ENCODE data around the gene ABCE1. TPM values are rescaled to one million over a fixed set of nuclear protein-coding genes. Genes with fewer than 3 reads are reported as not detected.

Gene ABCE1
- total RNA-seq, 1 experiment from 2014 or later, result 100 TPM

DNA sequence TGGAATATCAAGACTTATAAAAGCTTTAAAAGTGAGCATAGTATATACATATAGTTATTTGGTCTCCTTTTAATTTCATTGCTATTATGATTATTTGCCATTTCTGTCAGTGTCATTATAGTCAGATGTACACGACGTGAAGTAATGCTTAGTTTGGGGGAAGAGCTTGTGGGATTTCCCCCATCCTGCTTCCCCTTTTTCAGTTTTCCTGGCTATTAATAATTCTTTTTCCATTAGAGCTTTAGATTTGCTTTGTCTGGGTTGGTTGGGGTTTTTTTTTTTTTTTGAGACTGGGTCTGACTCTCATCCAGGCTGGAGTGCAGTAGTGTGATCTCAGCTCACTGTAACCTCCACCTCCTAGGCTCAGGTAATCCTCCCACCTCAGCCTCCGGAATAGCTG, 5.4 kb downstream of the ABCE1 start:
- ChIA-PET CTCF (no interaction called here), POLR2A (no interaction called here)
- TF ChIP-seq, protein P1, sequence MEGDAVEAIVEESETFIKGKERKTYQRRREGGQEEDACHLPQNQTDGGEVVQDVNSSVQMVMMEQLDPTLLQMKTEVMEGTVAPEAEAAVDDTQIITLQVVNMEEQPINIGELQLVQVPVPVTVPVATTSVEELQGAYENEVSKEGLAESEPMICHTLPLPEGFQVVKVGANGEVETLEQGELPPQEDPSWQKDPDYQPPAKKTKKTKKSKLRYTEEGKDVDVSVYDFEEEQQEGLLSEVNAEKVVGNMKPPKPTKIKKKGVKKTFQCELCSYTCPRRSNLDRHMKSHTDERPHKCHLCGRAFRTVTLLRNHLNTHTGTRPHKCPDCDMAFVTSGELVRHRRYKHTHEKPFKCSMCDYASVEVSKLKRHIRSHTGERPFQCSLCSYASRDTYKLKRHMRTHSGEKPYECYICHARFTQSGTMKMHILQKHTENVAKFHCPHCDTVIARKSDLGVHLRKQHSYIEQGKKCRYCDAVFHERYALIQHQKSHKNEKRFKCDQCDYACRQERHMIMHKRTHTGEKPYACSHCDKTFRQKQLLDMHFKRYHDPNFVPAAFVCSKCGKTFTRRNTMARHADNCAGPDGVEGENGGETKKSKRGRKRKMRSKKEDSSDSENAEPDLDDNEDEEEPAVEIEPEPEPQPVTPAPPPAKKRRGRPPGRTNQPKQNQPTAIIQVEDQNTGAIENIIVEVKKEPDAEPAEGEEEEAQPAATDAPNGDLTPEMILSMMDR (IDR thresholded peaks at IDR 0.05; ENCODE audit: insufficient read depth in 1 of 2, low read depth in 1 of 2, low read length in 1 of 2, severe bottlenecking in 1 of 2, unreplicated experiment in 1 of 2), result no peak
- Mint-ChIP-seq H3K36me3 (ENCODE audit: insufficient read depth, unreplicated experiment) (peaks cover 12% of the 10 kb centered on the region), H3K4me3 (ENCODE audit: unreplicated experiment) (no peak overlapping the region), H3K4me1 (ENCODE audit: low read depth, unreplicated experiment) (no peaks in the 10 kb centered on the region), H3K9me3 (ENCODE audit: unreplicated experiment) (no peaks in the 10 kb centered on the region), H3K27ac (ENCODE audit: unreplicated experiment) (no peak overlapping the region), H3K27me3 (ENCODE audit: insufficient read depth, unreplicated experiment) (no peaks in the 10 kb centered on the region)
- no peak for DNase-seq
- Histone ChIP-seq H3K4me3 (ENCODE audit: low read depth, low read length) (no peak overlapping the region), H3K36me3 (ENCODE audit: control insufficient read depth, insufficient read depth, low read length) (no peaks in the 10 kb centered on the region), H3K9me3 (no peaks in the 10 kb centered on the region), H3K4me1 (no peaks in the 10 kb centered on the region), H3K27me3 (replicated peaks; ENCODE audit: control insufficient read depth, insufficient read depth, low read length) (no peaks in the 10 kb centered on the region)
- intact Hi-C loops (cut with micrococcal nuclease; ENCODE audit: unreplicated experiment), result no loop called here
- BruUV-seq (replicated peaks), result no TSS peak

DNA sequence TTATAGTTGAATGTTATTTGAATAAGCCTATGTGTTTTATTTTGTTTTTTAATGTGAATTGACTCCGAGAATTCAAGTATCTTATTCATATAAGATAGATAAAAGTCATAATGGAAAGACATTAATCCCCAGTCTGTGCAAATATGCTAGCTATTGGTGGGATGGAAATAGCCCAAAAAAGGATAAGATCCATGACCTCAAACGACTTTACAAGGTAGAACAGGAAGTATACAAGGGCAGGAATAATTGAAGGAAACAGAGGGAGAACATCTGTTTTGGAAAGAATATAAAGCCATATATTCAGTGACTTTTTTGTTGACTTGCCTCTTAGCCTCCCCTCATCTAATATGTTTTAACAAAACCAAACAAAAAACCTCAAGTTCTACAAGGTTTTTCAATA, 9.0 kb downstream of the ABCE1 start:
- no peaks in the 10 kb centered on the region for H3K36me3 ChIP-seq (ENCODE audit: control insufficient read depth, insufficient read depth, low read length)
- H3K4me3 ChIP-seq (ENCODE audit: low read depth, low read length), result no peak overlapping the region
- no peaks in the 10 kb centered on the region for H3K9me3 Mint-ChIP-seq (ENCODE audit: unreplicated experiment)
- H3K9me3 ChIP-seq, result no peaks in the 10 kb centered on the region
- no peak overlapping the region for H3K4me3 Mint-ChIP-seq (ENCODE audit: unreplicated experiment)
- H3K4me1 Mint-ChIP-seq (ENCODE audit: low read depth, unreplicated experiment), result no peaks in the 10 kb centered on the region
- intact Hi-C loops (cut with micrococcal nuclease; ENCODE audit: unreplicated experiment), result no loop called here
- CTCF ChIA-PET, result no interaction called here
- no peaks in the 10 kb centered on the region for H3K27me3 ChIP-seq (replicated peaks; ENCODE audit: control insufficient read depth, insufficient read depth, low read length)
- no TSS peak for BruUV-seq (replicated peaks)
- H3K36me3 Mint-ChIP-seq (ENCODE audit: insufficient read depth, unreplicated experiment), result peaks cover 49% of the 10 kb centered on the region
- no peak for DNase-seq
- no peaks in the 10 kb centered on the region for H3K4me1 ChIP-seq
- no peaks in the 10 kb centered on the region for H3K27me3 Mint-ChIP-seq (ENCODE audit: insufficient read depth, unreplicated experiment)
- H3K27ac Mint-ChIP-seq (ENCODE audit: unreplicated experiment), result no peak overlapping the region
- POLR2A ChIA-PET, result no interaction called here
- TF ChIP-seq, protein P1 (IDR thresholded peaks at IDR 0.05; ENCODE audit: insufficient read depth in 1 of 2, low read depth in 1 of 2, low read length in 1 of 2, severe bottlenecking in 1 of 2, unreplicated experiment in 1 of 2), result no peak

DNA sequence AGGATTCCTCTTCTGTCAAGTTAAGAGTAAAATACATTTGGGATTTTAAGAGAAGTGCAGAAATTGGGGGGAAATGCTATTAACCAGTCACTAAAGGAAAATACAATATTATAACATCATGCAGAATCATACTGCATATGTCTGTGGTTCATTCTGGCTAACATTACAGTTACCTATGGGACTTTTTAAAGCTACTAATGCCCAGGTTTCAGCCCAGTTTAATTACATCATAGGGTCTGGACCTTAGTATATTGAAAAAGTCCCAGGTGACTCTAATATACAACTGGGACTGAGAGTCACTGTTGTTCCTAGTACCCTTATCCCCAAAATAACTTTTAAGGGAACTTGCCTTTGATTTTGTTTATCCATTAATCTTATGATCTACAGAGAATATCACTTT, 10.0 kb downstream of the ABCE1 start:
- CTCF ChIA-PET, result no interaction called here
- intact Hi-C loops (cut with micrococcal nuclease; ENCODE audit: unreplicated experiment), result no loop called here
- H3K36me3 ChIP-seq (ENCODE audit: control insufficient read depth, insufficient read depth, low read length), result no peaks in the 10 kb centered on the region
- no TSS peak for BruUV-seq (replicated peaks)
- POLR2A ChIA-PET, result no interaction called here
- H3K4me1 ChIP-seq, result no peaks in the 10 kb centered on the region
- H3K4me3 ChIP-seq (ENCODE audit: low read depth, low read length), result no peak overlapping the region
- no peaks in the 10 kb centered on the region for H3K9me3 Mint-ChIP-seq (ENCODE audit: unreplicated experiment)
- H3K9me3 ChIP-seq, result no peaks in the 10 kb centered on the region
- H3K27me3 ChIP-seq (replicated peaks; ENCODE audit: control insufficient read depth, insufficient read depth, low read length), result no peaks in the 10 kb centered on the region
- no peak overlapping the region for H3K27ac Mint-ChIP-seq (ENCODE audit: unreplicated experiment)
- TF ChIP-seq, protein P1 (IDR thresholded peaks at IDR 0.05; ENCODE audit: insufficient read depth in 1 of 2, low read depth in 1 of 2, low read length in 1 of 2, severe bottlenecking in 1 of 2, unreplicated experiment in 1 of 2), result no peak
- peaks cover 59% of the 10 kb centered on the region for H3K36me3 Mint-ChIP-seq (ENCODE audit: insufficient read depth, unreplicated experiment)
- DNase-seq, result no peak
- H3K4me1 Mint-ChIP-seq (ENCODE audit: low read depth, unreplicated experiment), result no peaks in the 10 kb centered on the region
- H3K4me3 Mint-ChIP-seq (ENCODE audit: unreplicated experiment), result no peak overlapping the region
- H3K27me3 Mint-ChIP-seq (ENCODE audit: insufficient read depth, unreplicated experiment), result no peaks in the 10 kb centered on the region

All from Caco-2 (cell line).